ENCODE data around the gene COPS4. TPM values are rescaled to one million over a fixed set of nuclear protein-coding genes. Genes with fewer than 3 reads are reported as not detected.
"Not testable (repeated sequence)": the region's sequence is repeated elsewhere in the genome, so short reads cannot be mapped to it uniquely, and the experiment has no call there.

COPS4 gene
- total and polyA plus RNA-seq, 9 donors, result 54.1 to 69.1 (median 61.3) TPM

DNA sequence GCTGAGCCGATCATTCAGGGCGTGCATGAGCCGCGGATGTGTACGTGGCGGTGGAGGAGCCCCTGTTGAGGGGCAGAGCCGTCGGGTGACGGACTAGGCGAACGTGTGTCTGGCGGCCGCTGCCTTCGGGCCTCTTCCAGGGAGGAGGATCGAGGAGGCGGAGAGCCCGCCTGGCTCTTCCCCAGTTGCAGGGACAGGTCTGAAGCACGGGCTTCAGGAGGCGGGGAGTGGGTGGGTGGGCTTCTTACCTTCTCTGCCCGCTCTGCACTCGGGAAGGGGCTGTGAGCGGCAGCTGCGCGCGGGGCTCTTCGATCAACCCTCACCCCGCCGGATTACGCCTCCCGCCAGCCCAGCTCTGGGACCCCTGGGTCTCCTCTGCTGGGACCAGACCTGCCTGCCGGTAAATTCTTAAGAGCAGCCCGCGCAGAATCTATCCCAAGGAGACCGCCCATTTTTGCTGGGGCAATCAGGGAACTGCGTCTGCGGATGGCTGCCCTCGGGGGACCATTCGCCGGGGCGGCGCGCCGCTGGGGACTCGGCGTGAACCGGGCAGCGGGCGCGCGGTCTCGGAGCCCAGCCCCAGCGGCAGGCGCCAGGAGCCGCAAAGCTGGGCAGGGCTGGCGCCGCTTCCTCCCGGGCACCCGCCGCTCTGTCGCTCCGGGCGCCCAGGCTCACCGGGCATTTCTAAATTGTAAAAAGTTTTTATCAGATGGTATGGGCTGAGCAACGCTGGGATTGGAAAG, 74.7 kb downstream of the COPS4 start:
- peak; percentile 52 for DNase-seq

DNA sequence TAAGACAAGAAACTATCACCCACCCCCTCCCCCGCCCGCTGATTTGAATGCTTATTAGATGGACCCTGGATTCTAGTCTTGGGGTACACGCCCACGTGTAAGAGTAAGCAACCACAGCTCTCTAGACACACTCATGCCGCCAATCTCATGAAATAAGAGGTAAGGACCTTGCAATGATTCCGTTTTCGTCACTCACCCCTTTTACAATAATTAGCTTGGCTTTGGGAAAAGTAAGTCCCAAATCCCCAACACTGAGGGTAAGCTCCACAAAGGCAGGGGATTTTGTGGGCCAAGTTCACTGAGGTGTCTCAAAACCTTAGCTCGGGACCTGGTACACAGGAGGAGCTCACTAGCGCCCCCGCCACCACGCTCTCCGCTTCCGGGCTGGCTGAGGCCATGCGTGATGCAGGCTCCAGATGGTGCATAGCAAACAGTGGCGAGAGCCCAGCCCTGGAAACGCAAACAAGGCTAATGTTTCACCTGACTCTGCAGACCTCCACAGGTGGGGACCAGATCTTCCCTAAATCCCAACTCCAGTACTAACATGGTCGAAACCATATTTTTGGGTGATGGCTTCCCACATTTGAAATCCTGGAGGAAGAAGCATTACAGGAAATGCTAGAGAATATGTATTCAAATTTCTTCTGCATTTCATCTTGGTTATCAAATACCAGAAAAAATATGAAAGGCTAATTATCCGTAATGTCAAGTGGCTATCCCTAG, 75.4 kb downstream of the COPS4 start:
- no peaks in the 10 kb centered on the region for H3K36me3 ChIP-seq (ENCODE audit: control insufficient read depth, insufficient read depth, low read length)
- H3K27ac ChIP-seq (ENCODE audit: low read length), result peak overlapping the region; percentile 40
- H3K4me1 ChIP-seq (ENCODE audit: control insufficient read depth, insufficient read depth, low read length), result peaks cover 8% of the 10 kb centered on the region
- H3K27me3 ChIP-seq (ENCODE audit: control insufficient read depth, insufficient read depth, low read length), result peaks cover 8% of the 10 kb centered on the region
- peak overlapping the region; percentile 49 for H3K4me3 ChIP-seq (ENCODE audit: low read length)
- WGBS (ENCODE audit: insufficient coverage), result 0% methylated on average over 9 of the region's 18 CpGs
- DNase-seq, result peak; percentile 84
- H3K9me3 ChIP-seq (replicated peaks; ENCODE audit: control insufficient read depth, low read depth, low read length), result no peaks in the 10 kb centered on the region

More for the DNA sequence above, 74.7 kb downstream of the COPS4 start:
- peaks cover 8% of the 10 kb centered on the region for H3K27me3 ChIP-seq (ENCODE audit: control insufficient read depth, insufficient read depth, low read length)
- no peaks in the 10 kb centered on the region for H3K36me3 ChIP-seq (ENCODE audit: control insufficient read depth, insufficient read depth, low read length)
- H3K4me3 ChIP-seq (ENCODE audit: low read length), result peak overlapping the region; percentile 49
- H3K27ac ChIP-seq (ENCODE audit: low read length), result peak overlapping the region; percentile 40
- H3K9me3 ChIP-seq (replicated peaks; ENCODE audit: control insufficient read depth, low read depth, low read length), result no peaks in the 10 kb centered on the region
- peaks cover 8% of the 10 kb centered on the region for H3K4me1 ChIP-seq (ENCODE audit: control insufficient read depth, insufficient read depth, low read length)
- WGBS (ENCODE audit: insufficient coverage), result under 1% methylated on average over 47 of the region's 64 CpGs

DNA sequence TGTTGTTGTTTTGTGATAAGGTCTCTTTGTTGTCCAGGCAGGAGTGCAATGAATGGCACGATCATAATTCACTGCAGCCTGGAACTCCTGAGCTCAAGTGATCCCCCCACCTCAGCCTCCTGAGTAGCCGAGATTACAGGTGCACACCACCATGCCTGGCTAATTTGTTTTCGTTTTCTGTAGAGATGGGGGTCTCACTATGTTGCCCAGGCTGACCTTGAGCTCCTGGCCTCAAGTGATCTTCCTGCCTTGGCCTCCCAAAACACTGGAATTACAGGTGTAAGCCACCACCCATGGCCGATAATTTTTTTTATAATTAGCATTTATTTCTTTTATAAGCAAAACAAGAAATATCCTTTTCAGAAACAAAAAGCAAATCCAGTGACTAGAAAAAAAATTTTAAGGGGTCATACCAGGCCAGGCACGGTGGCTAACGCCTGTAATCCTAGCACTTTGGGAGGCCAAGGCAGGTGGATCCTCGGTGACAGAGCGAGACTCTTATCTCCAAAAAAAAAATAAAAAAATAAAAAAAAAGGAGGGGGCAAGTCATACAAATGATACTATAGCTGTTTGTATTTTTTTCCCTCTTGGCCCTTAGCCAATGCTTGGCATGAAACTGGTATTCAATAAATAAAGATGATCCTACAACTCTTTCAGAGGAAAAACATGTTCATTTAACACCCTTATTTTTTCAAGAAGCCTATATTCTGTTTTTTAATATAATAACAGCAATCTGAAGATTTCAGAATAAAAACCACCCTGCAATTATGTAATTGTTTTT, 76.2 kb downstream of the COPS4 start:
- Histone ChIP-seq H3K27ac (ENCODE audit: low read length) (no peak overlapping the region), H3K4me1 (ENCODE audit: control insufficient read depth, insufficient read depth, low read length) (peaks cover 8% of the 10 kb centered on the region), H3K36me3 (ENCODE audit: control insufficient read depth, insufficient read depth, low read length) (no peaks in the 10 kb centered on the region), H3K27me3 (ENCODE audit: control insufficient read depth, insufficient read depth, low read length) (peaks cover 8% of the 10 kb centered on the region), H3K9me3 (replicated peaks; ENCODE audit: control insufficient read depth, low read depth, low read length) (no peaks in the 10 kb centered on the region), H3K4me3 (ENCODE audit: low read length) (no peak overlapping the region)
- DNase-seq, result no peak
- WGBS (ENCODE audit: insufficient coverage), result no CpG with 5 or more reads among the region's 8 CpGs

- not testable (repeated sequence) for H3K4me1 ChIP-seq (ENCODE audit: control insufficient read depth, insufficient read depth, low read length); H3K9me3 ChIP-seq (replicated peaks; ENCODE audit: control insufficient read depth, low read depth, low read length); H3K4me3 ChIP-seq (ENCODE audit: low read length); H3K27me3 ChIP-seq (ENCODE audit: control insufficient read depth, insufficient read depth, low read length); H3K27ac ChIP-seq (ENCODE audit: low read length); H3K36me3 ChIP-seq (ENCODE audit: control insufficient read depth, insufficient read depth, low read length); DNase-seq
- WGBS (ENCODE audit: insufficient coverage), result no CpG with 5 or more reads among the region's 7 CpGs
These were observed 76.8 kb downstream of the COPS4 start for GRCh38 chr4:83111751-83112141.

DNA sequence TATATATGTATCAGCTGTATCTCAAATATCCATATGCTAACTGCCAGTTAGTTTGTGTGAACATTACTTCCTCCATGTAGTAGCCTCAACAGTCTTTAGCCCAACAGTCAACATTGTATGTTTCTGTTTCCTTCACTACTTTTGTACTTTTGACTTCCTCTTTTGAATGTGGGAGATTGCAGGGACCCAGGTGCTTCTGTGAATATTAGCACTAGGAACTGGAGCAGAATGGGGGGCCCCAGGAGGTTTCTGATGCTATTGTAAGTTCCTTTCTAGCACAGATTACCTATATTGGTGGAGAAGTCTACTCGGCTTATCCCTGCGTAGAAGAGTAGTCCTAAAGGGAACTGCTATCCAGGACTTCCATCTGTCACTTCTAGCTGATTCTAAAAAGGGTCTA, 77.2 kb downstream of the COPS4 start:
- peak; percentile 40 for DNase-seq
- H3K4me1 ChIP-seq (ENCODE audit: control insufficient read depth, insufficient read depth, low read length), result peaks cover 8% of the 10 kb centered on the region
- H3K27me3 ChIP-seq (ENCODE audit: control insufficient read depth, insufficient read depth, low read length), result peaks cover 8% of the 10 kb centered on the region
- no peaks in the 10 kb centered on the region for H3K36me3 ChIP-seq (ENCODE audit: control insufficient read depth, insufficient read depth, low read length)
- no peak overlapping the region for H3K4me3 ChIP-seq (ENCODE audit: low read length)
- no peaks in the 10 kb centered on the region for H3K9me3 ChIP-seq (replicated peaks; ENCODE audit: control insufficient read depth, low read depth, low read length)
- H3K27ac ChIP-seq (ENCODE audit: low read length), result no peak overlapping the region
- WGBS (ENCODE audit: insufficient coverage), result no CpG with 5 or more reads among the region's 2 CpGs

- no peak overlapping the region for H3K27ac ChIP-seq (ENCODE audit: low read length)
- no peak for DNase-seq
- H3K27me3 ChIP-seq (ENCODE audit: control insufficient read depth, insufficient read depth, low read length), result peaks cover 8% of the 10 kb centered on the region
- no peaks in the 10 kb centered on the region for H3K9me3 ChIP-seq (replicated peaks; ENCODE audit: control insufficient read depth, low read depth, low read length)
- no peak overlapping the region for H3K4me3 ChIP-seq (ENCODE audit: low read length)
- H3K4me1 ChIP-seq (ENCODE audit: control insufficient read depth, insufficient read depth, low read length), result peaks cover 8% of the 10 kb centered on the region
- no peaks in the 10 kb centered on the region for H3K36me3 ChIP-seq (ENCODE audit: control insufficient read depth, insufficient read depth, low read length)
- 82% methylated on average over 12 of the region's 16 CpGs for WGBS (ENCODE audit: insufficient coverage)
These were observed 77.9 kb downstream of the COPS4 start for GRCh38 chr4:83112678-83113428.

DNA sequence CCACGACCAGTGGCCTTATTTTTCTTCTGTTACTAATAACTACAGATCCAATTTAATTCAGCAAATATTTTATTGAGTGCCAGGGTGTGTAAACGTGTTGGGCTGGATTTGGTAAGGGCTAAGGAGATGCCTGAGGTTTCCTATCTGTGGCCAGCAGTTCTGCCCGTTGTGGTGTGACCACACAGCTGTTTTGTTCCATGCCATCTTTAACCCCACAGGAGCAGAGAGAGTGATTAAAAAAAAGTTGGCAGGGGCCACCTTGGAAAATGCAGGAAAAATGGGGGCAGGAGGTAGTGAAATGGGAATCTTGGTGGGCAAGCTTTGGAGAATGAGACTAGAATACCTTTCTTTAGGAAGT, 78.4 kb downstream of the COPS4 start:
- peaks cover 8% of the 10 kb centered on the region for H3K4me1 ChIP-seq (ENCODE audit: control insufficient read depth, insufficient read depth, low read length)
- no peaks in the 10 kb centered on the region for H3K9me3 ChIP-seq (replicated peaks; ENCODE audit: control insufficient read depth, low read depth, low read length)
- no peak overlapping the region for H3K27ac ChIP-seq (ENCODE audit: low read length)

DNA sequence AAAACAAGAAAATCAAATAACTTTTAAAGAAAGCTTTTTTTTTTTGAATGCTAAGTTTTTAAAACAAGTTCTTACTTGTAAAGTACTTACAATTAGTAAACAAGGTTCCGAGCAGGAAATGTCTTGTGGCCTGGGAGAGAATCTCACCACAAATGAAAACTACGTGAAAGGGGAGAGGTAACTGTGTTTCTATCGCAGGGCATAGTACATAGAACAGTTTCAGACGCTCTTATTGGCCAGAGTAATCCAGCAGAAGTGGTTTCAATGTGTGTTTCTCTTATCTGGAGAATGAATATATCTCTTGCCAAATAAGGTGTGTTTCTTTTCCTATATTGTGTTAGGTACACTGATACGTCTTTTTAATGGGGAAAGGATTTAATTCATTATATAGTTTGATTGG, 79.6 kb downstream of the COPS4 start, which contains the start of gene PLAC8:
Gene PLAC8, minus strand, starts transcription at position 154 of the 400 bp plus-strand sequence. CDS start 6,808 bp downstream, outside the sequence.
- peaks cover 2% of the 10 kb centered on the region for H3K27me3 ChIP-seq (ENCODE audit: control insufficient read depth, insufficient read depth, low read length)
- no peaks in the 10 kb centered on the region for H3K9me3 ChIP-seq (replicated peaks; ENCODE audit: control insufficient read depth, low read depth, low read length)
- no peaks in the 10 kb centered on the region for H3K36me3 ChIP-seq (ENCODE audit: control insufficient read depth, insufficient read depth, low read length)
- peak; percentile 11 for DNase-seq
- H3K4me1 ChIP-seq (ENCODE audit: control insufficient read depth, insufficient read depth, low read length), result peaks cover 6% of the 10 kb centered on the region
- H3K4me3 ChIP-seq (ENCODE audit: low read length), result no peak within 1 kb of the TSS
- H3K27ac ChIP-seq (ENCODE audit: low read length), result no peak within 1 kb of the TSS
- WGBS (ENCODE audit: insufficient coverage), result 72% methylated on average over 3 of the region's 5 CpGs

More for the DNA sequence above, 78.4 kb downstream of the COPS4 start:
- Histone ChIP-seq H3K4me3 (ENCODE audit: low read length) (no peak overlapping the region), H3K36me3 (ENCODE audit: control insufficient read depth, insufficient read depth, low read length) (no peaks in the 10 kb centered on the region), H3K27me3 (ENCODE audit: control insufficient read depth, insufficient read depth, low read length) (peaks cover 8% of the 10 kb centered on the region)
- no CpG with 5 or more reads among the region's 3 CpGs for WGBS (ENCODE audit: insufficient coverage)
- DNase-seq, result no peak

GRCh38 chr4:83115000-83115399, 80.0 kb downstream of the COPS4 start:
- H3K4me1 ChIP-seq (ENCODE audit: control insufficient read depth, insufficient read depth, low read length), result peaks cover 6% of the 10 kb centered on the region
- no peaks in the 10 kb centered on the region for H3K36me3 ChIP-seq (ENCODE audit: control insufficient read depth, insufficient read depth, low read length)
- no peaks in the 10 kb centered on the region for H3K9me3 ChIP-seq (replicated peaks; ENCODE audit: control insufficient read depth, low read depth, low read length)
- H3K4me3 ChIP-seq (ENCODE audit: low read length), result no peak overlapping the region
- no peak for DNase-seq
- no peak overlapping the region for H3K27ac ChIP-seq (ENCODE audit: low read length)
- H3K27me3 ChIP-seq (ENCODE audit: control insufficient read depth, insufficient read depth, low read length), result no peaks in the 10 kb centered on the region

Measured in muscle of leg (tissue), 11 donors.